NCI-H187 treated with DMSO at 0.1 percent for 48 hours (cell line): ENCODE data around the gene MAP4K4.

Experiments used
- DNase-seq: peaks from one replicate; lab custom pipeline; 2025; lab: John Stamatoyannopoulos, UW

Gene MAP4K4

GRCh38 chr2:101842471-101842870 lies 145.0 kb downstream of the MAP4K4 start:
- no peak for DNase-seq

GRCh38 chr2:101843048-101843447 lies 145.5 kb downstream of the MAP4K4 start:
- no peak for DNase-seq

GRCh38 chr2:101843471-101843870 lies 146.0 kb downstream of the MAP4K4 start:
- no peak for DNase-seq

- no peak for DNase-seq
These were observed 146.6 kb downstream of the MAP4K4 start for GRCh38 chr2:101844055-101844635.

GRCh38 chr2:101846973-101847372 lies 149.5 kb downstream of the MAP4K4 start:
- no peak for DNase-seq

- no peak for DNase-seq
These were observed 150.3 kb downstream of the MAP4K4 start for GRCh38 chr2:101847661-101848339.

- DNase-seq: no peak
These were observed 151.4 kb downstream of the MAP4K4 start for GRCh38 chr2:101848769-101849410.

GRCh38 chr2:101850450-101850849 lies 152.9 kb downstream of the MAP4K4 start:
- DNase-seq: no peak

- DNase-seq: no peak
These were observed 153.5 kb downstream of the MAP4K4 start for GRCh38 chr2:101850991-101851390.

GRCh38 chr2:101852824-101853223 lies 155.3 kb downstream of the MAP4K4 start:
- no peak for DNase-seq

GRCh38 chr2:101854877-101855276 lies 157.4 kb downstream of the MAP4K4 start:
- DNase-seq: no peak

GRCh38 chr2:101855776-101856175 lies 158.3 kb downstream of the MAP4K4 start:
- no peak for DNase-seq

GRCh38 chr2:101858246-101858645 lies 160.7 kb downstream of the MAP4K4 start:
- DNase-seq: no peak

GRCh38 chr2:101858910-101859309 lies 161.4 kb downstream of the MAP4K4 start:
- no peak for DNase-seq

- no peak for DNase-seq
These were observed 162.1 kb downstream of the MAP4K4 start for GRCh38 chr2:101859604-101860003.

- no peak for DNase-seq
These were observed 162.7 kb downstream of the MAP4K4 start for GRCh38 chr2:101860157-101860556.

- no peak for DNase-seq
These were observed 163.3 kb downstream of the MAP4K4 start for GRCh38 chr2:101860782-101861181.

GRCh38 chr2:101861382-101861781 lies 163.9 kb downstream of the MAP4K4 start:
- DNase-seq: no peak

- no peak for DNase-seq
These were observed 166.0 kb downstream of the MAP4K4 start for GRCh38 chr2:101863534-101863933.

- no peak for DNase-seq
These were observed 166.9 kb downstream of the MAP4K4 start for GRCh38 chr2:101864426-101864825.

- DNase-seq: no peak
These were observed 171.0 kb downstream of the MAP4K4 start for GRCh38 chr2:101868525-101868924.

- DNase-seq: no peak
These were observed 172.0 kb downstream of the MAP4K4 start for GRCh38 chr2:101869527-101869926.

GRCh38 chr2:101870444-101870843 lies 172.9 kb downstream of the MAP4K4 start:
- DNase-seq: no peak
